WTC11 (cell line): Measurements from ENCODE around the gene SPEM3.

Experiments
- HMGA2 ChIP-seq: fragments of 250-450 bp; sonication (Bioruptor Pico); IDR thresholded peaks from 2 replicates; pipeline ENCODE4 v1.4.0; 2021; ENCODE audit warnings: mild to moderate bottlenecking, moderate library complexity
- NFE2L1 ChIP-seq: sonication (generic); formaldehyde crosslinking; IDR thresholded peaks from 2 replicates; pipeline ENCODE4 v1.8.1; 2023; ENCODE audit warnings: missing genetic modification reagents
- TEAD4 ChIP-seq: sonication (generic); formaldehyde crosslinking; IDR thresholded peaks from 2 replicates; pipeline ENCODE4 v1.8.0; 2022; ENCODE audit warnings: mild to moderate bottlenecking, missing genetic modification reagents
- TF ChIP-seq, protein P1 (sequence below): fragments of 200-600 bp; IDR thresholded peaks from 2 replicates; pipeline ENCODE4 v1.8.0; 2022; ENCODE audit warnings: antibody characterized with exemption
- TF ChIP-seq, protein P2 (sequence below): sonication (generic); formaldehyde crosslinking; IDR thresholded peaks from 2 replicates; pipeline ENCODE4 v1.8.1; 2023; ENCODE audit warnings: mild to moderate bottlenecking, missing genetic modification reagents
- TF ChIP-seq, protein P3 (sequence below): sonication (generic); formaldehyde crosslinking; IDR thresholded peaks from 2 replicates; pipeline ENCODE4 v1.8.1; 2023; ENCODE audit warnings: mild to moderate bottlenecking, missing genetic modification reagents, moderate library complexity
- TF ChIP-seq, protein P4 (sequence below): sonication (generic); formaldehyde crosslinking; IDR thresholded peaks from 2 replicates; pipeline ENCODE4 v1.8.1; 2023; ENCODE audit warnings: mild to moderate bottlenecking, missing genetic modification reagents

- TF ChIP-seq, protein P1, sequence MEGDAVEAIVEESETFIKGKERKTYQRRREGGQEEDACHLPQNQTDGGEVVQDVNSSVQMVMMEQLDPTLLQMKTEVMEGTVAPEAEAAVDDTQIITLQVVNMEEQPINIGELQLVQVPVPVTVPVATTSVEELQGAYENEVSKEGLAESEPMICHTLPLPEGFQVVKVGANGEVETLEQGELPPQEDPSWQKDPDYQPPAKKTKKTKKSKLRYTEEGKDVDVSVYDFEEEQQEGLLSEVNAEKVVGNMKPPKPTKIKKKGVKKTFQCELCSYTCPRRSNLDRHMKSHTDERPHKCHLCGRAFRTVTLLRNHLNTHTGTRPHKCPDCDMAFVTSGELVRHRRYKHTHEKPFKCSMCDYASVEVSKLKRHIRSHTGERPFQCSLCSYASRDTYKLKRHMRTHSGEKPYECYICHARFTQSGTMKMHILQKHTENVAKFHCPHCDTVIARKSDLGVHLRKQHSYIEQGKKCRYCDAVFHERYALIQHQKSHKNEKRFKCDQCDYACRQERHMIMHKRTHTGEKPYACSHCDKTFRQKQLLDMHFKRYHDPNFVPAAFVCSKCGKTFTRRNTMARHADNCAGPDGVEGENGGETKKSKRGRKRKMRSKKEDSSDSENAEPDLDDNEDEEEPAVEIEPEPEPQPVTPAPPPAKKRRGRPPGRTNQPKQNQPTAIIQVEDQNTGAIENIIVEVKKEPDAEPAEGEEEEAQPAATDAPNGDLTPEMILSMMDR: no peak
- TF ChIP-seq, protein P2, sequence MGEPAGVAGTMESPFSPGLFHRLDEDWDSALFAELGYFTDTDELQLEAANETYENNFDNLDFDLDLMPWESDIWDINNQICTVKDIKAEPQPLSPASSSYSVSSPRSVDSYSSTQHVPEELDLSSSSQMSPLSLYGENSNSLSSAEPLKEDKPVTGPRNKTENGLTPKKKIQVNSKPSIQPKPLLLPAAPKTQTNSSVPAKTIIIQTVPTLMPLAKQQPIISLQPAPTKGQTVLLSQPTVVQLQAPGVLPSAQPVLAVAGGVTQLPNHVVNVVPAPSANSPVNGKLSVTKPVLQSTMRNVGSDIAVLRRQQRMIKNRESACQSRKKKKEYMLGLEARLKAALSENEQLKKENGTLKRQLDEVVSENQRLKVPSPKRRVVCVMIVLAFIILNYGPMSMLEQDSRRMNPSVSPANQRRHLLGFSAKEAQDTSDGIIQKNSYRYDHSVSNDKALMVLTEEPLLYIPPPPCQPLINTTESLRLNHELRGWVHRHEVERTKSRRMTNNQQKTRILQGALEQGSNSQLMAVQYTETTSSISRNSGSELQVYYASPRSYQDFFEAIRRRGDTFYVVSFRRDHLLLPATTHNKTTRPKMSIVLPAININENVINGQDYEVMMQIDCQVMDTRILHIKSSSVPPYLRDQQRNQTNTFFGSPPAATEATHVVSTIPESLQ (CRISPR knock-in tag): no peak
- TF ChIP-seq HMGA2 (no peak), TEAD4 (no peak), NFE2L1 (no peak)
- TF ChIP-seq, protein P3, sequence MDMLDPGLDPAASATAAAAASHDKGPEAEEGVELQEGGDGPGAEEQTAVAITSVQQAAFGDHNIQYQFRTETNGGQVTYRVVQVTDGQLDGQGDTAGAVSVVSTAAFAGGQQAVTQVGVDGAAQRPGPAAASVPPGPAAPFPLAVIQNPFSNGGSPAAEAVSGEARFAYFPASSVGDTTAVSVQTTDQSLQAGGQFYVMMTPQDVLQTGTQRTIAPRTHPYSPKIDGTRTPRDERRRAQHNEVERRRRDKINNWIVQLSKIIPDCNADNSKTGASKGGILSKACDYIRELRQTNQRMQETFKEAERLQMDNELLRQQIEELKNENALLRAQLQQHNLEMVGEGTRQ (CRISPR knock-in tag): no peak
- TF ChIP-seq, protein P4, sequence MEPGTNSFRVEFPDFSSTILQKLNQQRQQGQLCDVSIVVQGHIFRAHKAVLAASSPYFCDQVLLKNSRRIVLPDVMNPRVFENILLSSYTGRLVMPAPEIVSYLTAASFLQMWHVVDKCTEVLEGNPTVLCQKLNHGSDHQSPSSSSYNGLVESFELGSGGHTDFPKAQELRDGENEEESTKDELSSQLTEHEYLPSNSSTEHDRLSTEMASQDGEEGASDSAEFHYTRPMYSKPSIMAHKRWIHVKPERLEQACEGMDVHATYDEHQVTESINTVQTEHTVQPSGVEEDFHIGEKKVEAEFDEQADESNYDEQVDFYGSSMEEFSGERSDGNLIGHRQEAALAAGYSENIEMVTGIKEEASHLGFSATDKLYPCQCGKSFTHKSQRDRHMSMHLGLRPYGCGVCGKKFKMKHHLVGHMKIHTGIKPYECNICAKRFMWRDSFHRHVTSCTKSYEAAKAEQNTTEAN: 0 out of 2 replicates have a peak, but pooled peaks have one; percentile 19
Observed at GRCh38 chr17:7439462-7440112, 10.9 kb downstream of the SPEM3 start, which contains the start of gene FGF11.
